Cardiac muscle cell (in vitro differentiated cells and primary cell): ENCODE data around the gene OSBPL9. TPM values are rescaled to one million over a fixed set of nuclear protein-coding genes. Genes with fewer than 3 reads are reported as not detected.

ENCODE experiments used
- DNase-seq, 2 donors: peaks; one replicate each; pipeline versions ENCODE4 v3.0.0 to v3.0.0-alpha.2; 2010 to 2017; ENCODE audit warnings: low read depth in 1 of 2, low spot score in 1 of 2
- H3K27ac ChIP-seq: fragments of 200-600 bp; sonication (generic); 2 replicates; pipeline ENCODE4 v1.5.1; 2016
- H3K27me3 ChIP-seq: fragments of 200-600 bp; sonication (generic); 2 replicates; pipeline ENCODE4 v1.6.0; 2016; ENCODE audit warnings: control low read depth
- H3K36me3 ChIP-seq: fragments of 200-600 bp; sonication (generic); 2 replicates; pipeline ENCODE4 v1.5.1; 2016; ENCODE audit warnings: control low read depth
- H3K4me1 ChIP-seq: fragments of 200-600 bp; sonication (generic); 2 replicates; pipeline ENCODE4 v1.8.1; 2017; ENCODE audit warnings: low read depth, mild to moderate bottlenecking, mixed run types
- H3K4me3 ChIP-seq: fragments of 200-600 bp; sonication (generic); 2 replicates; pipeline ENCODE4 v1.5.1; 2016; ENCODE audit warnings: mild to moderate bottlenecking
- H3K9me3 ChIP-seq: fragments of 200-600 bp; sonication (generic); 2 replicates; pipeline ENCODE4 v1.5.1; 2017; ENCODE audit warnings: low read depth, mild to moderate bottlenecking, control low read depth
- polyA plus RNA-seq: library from polyadenylated mRNA; unstranded; fragments of >200 nt; fragmentation: Nextera tagmentation; extraction: Ambion mirVana; gene quantifications from 2 replicates; pipeline ENCODE4 v1.2.1, GENCODE V29; 2016
- total RNA-seq: library from RNA; depleted of rRNA; stranded (reverse); fragments of >200 nt; gene quantifications from 2 replicates; pipeline ENCODE4 v1.2.3, GENCODE V29; 2016
- TF ChIP-seq, protein P1 (sequence below): IDR thresholded peaks from 2 replicates; pipeline ENCODE4 v1.5.1; 2012; ENCODE audit warnings: low read depth, mild to moderate bottlenecking, low read length

OSBPL9 gene
- total and polyA plus RNA-seq, 2 experiments from 2014 or later = 103 to 104 TPM

DNA sequence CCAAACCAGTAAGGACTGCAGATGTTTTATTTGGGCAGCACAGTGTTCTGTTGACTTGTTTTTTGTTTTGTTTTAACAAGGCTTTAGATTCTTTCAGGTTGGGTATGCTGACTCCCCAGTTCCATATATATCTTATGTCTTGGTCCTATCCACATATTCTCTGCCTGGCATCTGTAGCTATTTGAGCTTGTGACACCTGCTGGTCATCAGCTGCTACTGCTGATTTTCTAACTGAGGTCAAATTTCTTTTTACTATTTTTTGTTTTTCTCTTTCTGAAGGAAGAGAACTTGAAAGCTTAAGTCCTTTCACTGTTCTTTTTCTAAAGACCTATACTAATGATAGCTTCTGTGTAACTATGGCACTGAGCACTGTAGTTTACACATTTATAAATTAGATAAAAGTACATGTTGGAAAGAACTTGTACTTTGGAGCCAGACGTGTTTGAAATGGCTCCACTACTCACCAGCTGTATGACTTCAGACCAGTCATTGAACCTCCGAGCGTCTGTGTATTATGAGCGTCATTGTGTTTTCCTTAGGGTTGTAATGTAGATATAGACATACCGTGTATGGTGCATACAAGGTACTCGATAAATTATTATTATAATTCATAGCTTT lies 152.2 kb downstream of the OSBPL9 start:
- TF ChIP-seq, protein P1, sequence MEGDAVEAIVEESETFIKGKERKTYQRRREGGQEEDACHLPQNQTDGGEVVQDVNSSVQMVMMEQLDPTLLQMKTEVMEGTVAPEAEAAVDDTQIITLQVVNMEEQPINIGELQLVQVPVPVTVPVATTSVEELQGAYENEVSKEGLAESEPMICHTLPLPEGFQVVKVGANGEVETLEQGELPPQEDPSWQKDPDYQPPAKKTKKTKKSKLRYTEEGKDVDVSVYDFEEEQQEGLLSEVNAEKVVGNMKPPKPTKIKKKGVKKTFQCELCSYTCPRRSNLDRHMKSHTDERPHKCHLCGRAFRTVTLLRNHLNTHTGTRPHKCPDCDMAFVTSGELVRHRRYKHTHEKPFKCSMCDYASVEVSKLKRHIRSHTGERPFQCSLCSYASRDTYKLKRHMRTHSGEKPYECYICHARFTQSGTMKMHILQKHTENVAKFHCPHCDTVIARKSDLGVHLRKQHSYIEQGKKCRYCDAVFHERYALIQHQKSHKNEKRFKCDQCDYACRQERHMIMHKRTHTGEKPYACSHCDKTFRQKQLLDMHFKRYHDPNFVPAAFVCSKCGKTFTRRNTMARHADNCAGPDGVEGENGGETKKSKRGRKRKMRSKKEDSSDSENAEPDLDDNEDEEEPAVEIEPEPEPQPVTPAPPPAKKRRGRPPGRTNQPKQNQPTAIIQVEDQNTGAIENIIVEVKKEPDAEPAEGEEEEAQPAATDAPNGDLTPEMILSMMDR = peak; percentile 80
- Histone ChIP-seq H3K27ac (peak overlapping the region; percentile 20), H3K9me3 (no peaks in the 10 kb centered on the region), H3K4me3 (no peak overlapping the region), H3K4me1 (no peaks in the 10 kb centered on the region), H3K27me3 (no peaks in the 10 kb centered on the region), H3K36me3 (peaks cover 45% of the 10 kb centered on the region)
- peak; percentile 73 to 81 for DNase-seq

DNA sequence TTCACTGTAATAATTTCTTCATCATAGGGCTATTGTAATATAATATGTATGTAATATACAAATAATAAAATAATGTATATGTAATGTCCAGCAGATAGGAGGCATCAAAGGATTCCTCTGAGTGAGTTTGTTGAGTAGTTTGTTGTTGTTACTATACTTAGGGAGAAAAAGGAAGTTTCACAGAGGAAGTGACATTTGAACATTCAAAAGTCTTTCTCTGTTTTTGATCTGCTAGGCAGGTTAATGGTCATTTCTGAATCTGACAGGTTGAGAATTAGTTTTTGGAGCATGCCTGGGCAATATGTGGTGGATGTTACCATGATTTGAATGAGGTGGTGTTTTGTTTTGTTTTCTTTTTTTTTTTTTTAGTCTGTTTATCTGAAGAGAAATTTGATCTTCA lies 159.5 kb downstream of the OSBPL9 start:
- TF ChIP-seq, protein P1 = no peak
- peaks cover 62% of the 10 kb centered on the region for H3K36me3 ChIP-seq
- no peaks in the 10 kb centered on the region for H3K9me3 ChIP-seq
- H3K4me1 ChIP-seq = no peaks in the 10 kb centered on the region
- no peak for DNase-seq
- no peak overlapping the region for H3K4me3 ChIP-seq
- no peaks in the 10 kb centered on the region for H3K27me3 ChIP-seq
- H3K27ac ChIP-seq = no peak overlapping the region

DNA sequence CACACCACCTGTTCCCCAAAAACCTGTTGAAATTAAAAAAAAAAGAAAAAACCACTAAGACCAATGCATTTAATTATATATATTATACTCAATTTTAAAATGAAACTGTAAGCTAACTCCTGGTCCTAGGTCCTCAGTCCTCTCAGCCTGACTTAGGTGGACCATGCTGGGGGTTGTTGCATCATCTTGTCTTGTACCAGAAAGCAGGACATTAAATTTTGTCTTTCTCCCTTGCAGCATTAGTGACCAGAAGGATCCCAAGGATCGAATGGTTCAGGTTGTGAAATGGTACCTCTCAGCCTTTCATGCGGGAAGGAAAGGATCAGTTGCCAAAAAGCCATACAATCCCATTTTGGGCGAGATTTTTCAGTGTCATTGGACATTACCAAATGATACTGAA lies 164.0 kb downstream of the OSBPL9 start:
- peaks cover 57% of the 10 kb centered on the region for H3K36me3 ChIP-seq
- H3K9me3 ChIP-seq = no peaks in the 10 kb centered on the region
- DNase-seq = no peak
- peaks cover 12% of the 10 kb centered on the region for H3K4me1 ChIP-seq
- TF ChIP-seq, protein P1 = no peak
- H3K27ac ChIP-seq = no peak overlapping the region
- no peaks in the 10 kb centered on the region for H3K27me3 ChIP-seq
- H3K4me3 ChIP-seq = no peak overlapping the region

DNA sequence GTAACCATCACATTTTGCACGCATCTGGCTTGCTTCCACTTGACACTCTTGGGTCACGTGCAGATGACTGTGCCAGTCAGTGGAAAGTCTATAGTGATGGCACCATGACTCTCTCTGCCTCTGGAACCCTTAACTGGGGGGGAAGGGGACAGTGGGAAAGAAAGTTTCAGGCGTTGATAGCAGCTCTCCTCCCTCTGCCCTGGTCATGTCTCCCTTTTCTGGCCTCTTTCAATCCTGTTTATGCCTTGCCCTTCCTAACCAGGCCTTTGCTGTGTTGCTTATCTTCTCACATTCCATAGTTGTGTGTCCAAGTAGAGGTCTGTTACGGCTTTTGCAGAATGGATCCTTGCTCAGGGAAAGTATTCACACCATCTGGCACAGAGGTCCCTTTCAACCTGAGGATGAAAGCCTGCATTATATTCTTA lies 168.1 kb downstream of the OSBPL9 start:
- no peaks in the 10 kb centered on the region for H3K9me3 ChIP-seq
- peaks cover 12% of the 10 kb centered on the region for H3K4me1 ChIP-seq
- DNase-seq = peak; percentile 61 to 79
- peaks cover 80% of the 10 kb centered on the region for H3K36me3 ChIP-seq
- H3K27ac ChIP-seq = peak overlapping the region; percentile 88
- H3K27me3 ChIP-seq = no peaks in the 10 kb centered on the region
- TF ChIP-seq, protein P1 = no peak
- H3K4me3 ChIP-seq = no peak overlapping the region

DNA sequence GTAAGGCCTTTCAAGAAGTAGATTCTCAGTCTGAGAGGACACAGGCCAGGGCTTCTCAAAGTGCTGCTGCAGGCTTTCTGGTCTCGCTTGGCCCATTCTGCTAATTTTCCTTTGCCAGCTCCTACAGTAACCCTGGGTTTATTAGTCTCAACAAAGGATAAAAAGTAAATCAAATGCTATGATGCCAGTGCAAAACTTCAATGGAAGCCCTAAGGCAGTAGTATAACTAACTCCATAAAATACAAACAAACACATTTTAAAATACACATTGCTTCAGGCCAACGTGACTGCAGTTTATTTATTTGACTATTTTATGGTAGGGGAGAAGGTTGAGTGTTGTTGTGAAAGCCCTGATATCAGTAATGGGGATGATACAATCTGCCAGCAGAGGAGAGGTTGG lies 172.0 kb downstream of the OSBPL9 start:
- H3K4me3 ChIP-seq = no peak overlapping the region
- H3K4me1 ChIP-seq = peaks cover 12% of the 10 kb centered on the region
- TF ChIP-seq, protein P1 = no peak
- peak overlapping the region; percentile 88 for H3K27ac ChIP-seq
- no peaks in the 10 kb centered on the region for H3K27me3 ChIP-seq
- DNase-seq = no peak
- no peaks in the 10 kb centered on the region for H3K9me3 ChIP-seq
- H3K36me3 ChIP-seq = peaks cover 69% of the 10 kb centered on the region

DNA sequence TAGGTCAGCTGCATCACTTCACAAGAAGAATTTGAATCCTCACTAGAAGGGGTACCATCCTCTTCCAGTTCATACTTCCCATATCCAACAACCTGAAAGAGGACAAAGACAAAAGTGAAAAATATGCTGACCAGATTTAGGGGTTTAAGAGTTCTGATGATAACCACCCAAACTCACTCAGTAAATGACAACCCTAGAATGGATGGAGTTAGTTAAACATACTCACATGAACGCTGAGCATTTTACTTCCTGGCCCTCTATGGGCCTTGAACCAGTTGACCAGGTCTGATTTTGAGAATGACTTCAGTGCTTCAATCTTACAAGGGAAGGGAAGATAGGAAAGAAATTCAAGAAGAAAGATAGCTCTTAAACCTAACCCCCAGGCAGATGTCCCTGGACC lies 172.4 kb downstream of the OSBPL9 start:
- TF ChIP-seq, protein P1 = no peak
- H3K36me3 ChIP-seq = peaks cover 67% of the 10 kb centered on the region
- H3K4me1 ChIP-seq = peaks cover 11% of the 10 kb centered on the region
- H3K27me3 ChIP-seq = no peaks in the 10 kb centered on the region
- DNase-seq = no peak
- H3K9me3 ChIP-seq = no peaks in the 10 kb centered on the region
- H3K27ac ChIP-seq = peak overlapping the region; percentile 88
- H3K4me3 ChIP-seq = no peak overlapping the region
